IPS-20b (cell line): Measurements from ENCODE around the gene NUDT1.
"Not testable (repeated sequence)": the region's sequence is repeated elsewhere in the genome, so short reads cannot be mapped to it uniquely, and the experiment has no call there.

Experiments
- H3K27ac ChIP-seq: one replicate; pipeline ENCODE4 v1.5.1; 2013; ENCODE audit warnings: low read length
- H3K27me3 ChIP-seq: 2 replicates; pipeline ENCODE4 v1.6.1; 2013; ENCODE audit warnings: mild to moderate bottlenecking, low read length, inconsistent platforms; ENCODE audit not compliant: insufficient read depth
- H3K36me3 ChIP-seq: 2 replicates; pipeline ENCODE4 v1.6.1; 2013; ENCODE audit warnings: low read depth, mild to moderate bottlenecking, inconsistent platforms, low read length, moderate library complexity; ENCODE audit not compliant: insufficient read depth
- H3K4me1 ChIP-seq: 2 replicates; pipeline ENCODE4 v1.6.1; 2013; ENCODE audit warnings: mild to moderate bottlenecking, control low read depth, inconsistent platforms, low read length, moderate library complexity; ENCODE audit not compliant: insufficient read depth
- H3K4me3 ChIP-seq: 2 replicates; pipeline ENCODE4 v1.5.1; 2013; ENCODE audit warnings: mild to moderate bottlenecking, low read length, inconsistent platforms
- H3K9ac ChIP-seq: 2 replicates; pipeline ENCODE4 v1.6.1; 2013; ENCODE audit warnings: low read depth, mild to moderate bottlenecking, inconsistent platforms, low read length, moderate library complexity
- H3K9me3 ChIP-seq: 2 replicates; pipeline ENCODE4 v1.6.1; 2013; ENCODE audit warnings: mild to moderate bottlenecking, low read depth, low read length, inconsistent platforms; ENCODE audit not compliant: insufficient read depth

The NUDT1 gene

GRCh38 chr7:2266911-2267310 lies 24.9 kb downstream of the NUDT1 start:
- Histone ChIP-seq H3K27me3 (no peaks in the 10 kb centered on the region), H3K9ac (no peak overlapping the region), H3K36me3 (peaks cover 24% of the 10 kb centered on the region), H3K27ac (no peak overlapping the region), H3K9me3 (no peaks in the 10 kb centered on the region), H3K4me3 (no peak overlapping the region; the same call in 1 of the 2 replicates), H3K4me1 (peaks cover 12% of the 10 kb centered on the region; the same call in 1 of the 2 replicates)

- not testable (repeated sequence) for H3K27me3 ChIP-seq, H3K9me3 ChIP-seq
- peaks cover 12% of the 10 kb centered on the region; the same call in 1 of the 2 replicates for H3K4me1 ChIP-seq
- peaks cover 12% of the 10 kb centered on the region for H3K36me3 ChIP-seq
- peak overlapping the region; percentile 12; the same call in 1 of the 2 replicates for H3K4me3 ChIP-seq
- peak overlapping the region; percentile 49 for H3K27ac ChIP-seq
- peak overlapping the region; percentile 13; the same call in 1 of the 2 replicates for H3K9ac ChIP-seq
These were observed 27.3 kb downstream of the NUDT1 start for GRCh38 chr7:2269089-2269990.

GRCh38 chr7:2269991-2270460 lies 28.0 kb downstream of the NUDT1 start:
- Histone ChIP-seq H3K36me3 (peaks cover 16% of the 10 kb centered on the region), H3K4me3 (no peak overlapping the region), H3K9ac (peak overlapping the region; percentile 13; the same call in 1 of the 2 replicates), H3K27ac (peak overlapping the region; percentile 71), H3K9me3 (no peaks in the 10 kb centered on the region), H3K4me1 (peaks cover 12% of the 10 kb centered on the region; the same call in 1 of the 2 replicates), H3K27me3 (no peaks in the 10 kb centered on the region)

GRCh38 chr7:2270495-2270894 lies 28.5 kb downstream of the NUDT1 start:
- no peak overlapping the region for H3K9ac ChIP-seq

DNA sequence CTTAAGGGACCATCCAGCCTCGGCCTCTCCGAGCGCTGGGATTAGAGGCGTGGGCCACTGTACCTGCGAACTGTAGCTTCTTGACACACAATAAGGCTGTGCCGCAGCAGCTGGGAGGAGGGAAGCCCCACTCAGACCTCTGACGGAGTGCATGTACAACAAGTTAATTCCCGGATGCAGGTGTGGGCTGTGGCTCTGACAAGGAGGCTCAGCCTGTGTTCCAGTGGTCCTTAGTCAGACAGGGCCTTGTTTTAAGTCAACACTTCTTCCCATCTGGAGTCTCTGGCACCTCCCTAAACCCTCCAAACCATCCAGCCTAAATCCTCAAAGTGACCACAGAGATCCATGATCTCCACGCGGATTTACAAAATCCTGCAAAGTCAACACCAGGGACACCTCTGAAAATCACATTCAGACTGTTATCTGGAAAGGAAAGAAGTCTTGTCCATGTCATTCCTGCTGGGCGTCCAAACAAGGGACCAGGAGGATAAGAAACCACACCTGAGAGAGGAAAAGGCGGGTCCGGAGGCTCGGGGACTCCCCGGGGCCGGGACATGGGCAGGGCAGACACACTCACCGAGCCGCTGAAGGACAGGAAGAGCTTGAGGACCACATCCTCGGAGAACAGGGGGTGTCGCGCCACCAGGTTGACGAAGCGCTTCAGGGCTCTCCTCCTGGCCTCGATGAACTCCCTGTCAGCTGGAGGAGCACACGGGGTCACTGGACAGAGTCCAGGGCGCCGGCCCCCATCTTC lies 29.4 kb downstream of the NUDT1 start:
- Histone ChIP-seq H3K27me3 (no peaks in the 10 kb centered on the region), H3K27ac (no peak overlapping the region), H3K4me3 (no peak overlapping the region), H3K9ac (no peak overlapping the region), H3K9me3 (no peaks in the 10 kb centered on the region), H3K36me3 (peaks cover 18% of the 10 kb centered on the region), H3K4me1 (peaks cover 12% of the 10 kb centered on the region; the same call in 1 of the 2 replicates)

More at GRCh38 chr7:2270495-2270894, 28.5 kb downstream of the NUDT1 start:
- H3K27me3 ChIP-seq = no peaks in the 10 kb centered on the region
- H3K36me3 ChIP-seq = peaks cover 18% of the 10 kb centered on the region
- H3K27ac ChIP-seq = peak overlapping the region; percentile 71
- H3K4me3 ChIP-seq = no peak overlapping the region
- peaks cover 12% of the 10 kb centered on the region; the same call in 1 of the 2 replicates for H3K4me1 ChIP-seq
- no peaks in the 10 kb centered on the region for H3K9me3 ChIP-seq

GRCh38 chr7:2272031-2272430 lies 30.0 kb downstream of the NUDT1 start:
- Histone ChIP-seq H3K9ac (no peak overlapping the region), H3K9me3 (no peaks in the 10 kb centered on the region), H3K36me3 (peaks cover 18% of the 10 kb centered on the region), H3K4me1 (peaks cover 12% of the 10 kb centered on the region; the same call in 1 of the 2 replicates), H3K27ac (no peak overlapping the region), H3K27me3 (no peaks in the 10 kb centered on the region), H3K4me3 (no peak overlapping the region)

GRCh38 chr7:2273866-2274265 lies 31.8 kb downstream of the NUDT1 start:
- no peak overlapping the region for H3K4me3 ChIP-seq
- H3K27me3 ChIP-seq = no peaks in the 10 kb centered on the region
- H3K9ac ChIP-seq = no peak overlapping the region
- no peak overlapping the region for H3K27ac ChIP-seq
- H3K9me3 ChIP-seq = no peaks in the 10 kb centered on the region
- peaks cover 12% of the 10 kb centered on the region; the same call in 1 of the 2 replicates for H3K4me1 ChIP-seq
- peaks cover 22% of the 10 kb centered on the region for H3K36me3 ChIP-seq

DNA sequence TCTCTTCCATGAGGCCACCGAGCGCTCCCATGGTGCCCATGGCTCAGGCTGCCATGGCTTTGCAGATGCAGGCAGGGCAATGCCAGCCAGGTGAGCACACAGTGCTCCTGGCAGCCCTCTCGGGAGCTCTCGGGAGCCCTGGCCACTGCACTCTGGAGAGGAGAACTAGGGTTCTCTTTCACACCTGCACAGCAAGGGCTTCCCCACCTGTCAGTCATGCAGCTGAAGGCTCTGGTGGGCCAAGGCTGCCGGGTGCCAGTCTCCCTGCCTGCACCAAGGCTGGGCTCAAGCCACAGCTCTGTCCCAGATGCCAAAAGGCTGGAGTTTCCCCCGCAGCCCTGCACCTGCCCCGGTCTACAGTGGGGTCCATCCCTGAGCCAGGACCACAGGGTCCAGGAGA lies 32.6 kb downstream of the NUDT1 start:
- Histone ChIP-seq H3K4me1 (peaks cover 12% of the 10 kb centered on the region; the same call in 1 of the 2 replicates), H3K9me3 (no peaks in the 10 kb centered on the region), H3K36me3 (peaks cover 22% of the 10 kb centered on the region), H3K27me3 (no peaks in the 10 kb centered on the region), H3K9ac (no peak overlapping the region), H3K27ac (no peak overlapping the region), H3K4me3 (no peak overlapping the region)

GRCh38 chr7:2275101-2275500 lies 33.1 kb downstream of the NUDT1 start:
- Histone ChIP-seq H3K4me3 (no peak overlapping the region), H3K9ac (no peak overlapping the region), H3K27ac (no peak overlapping the region), H3K36me3 (peaks cover 22% of the 10 kb centered on the region), H3K9me3 (no peaks in the 10 kb centered on the region), H3K27me3 (no peaks in the 10 kb centered on the region), H3K4me1 (peaks cover 8% of the 10 kb centered on the region; the same call in 1 of the 2 replicates)

- Histone ChIP-seq H3K27me3 (no peaks in the 10 kb centered on the region), H3K9me3 (no peaks in the 10 kb centered on the region), H3K36me3 (peaks cover 22% of the 10 kb centered on the region), H3K4me1 (no peaks in the 10 kb centered on the region), H3K27ac (no peak overlapping the region), H3K4me3 (no peak overlapping the region), H3K9ac (no peak overlapping the region)
These were observed 34.1 kb downstream of the NUDT1 start for GRCh38 chr7:2276107-2276506.

DNA sequence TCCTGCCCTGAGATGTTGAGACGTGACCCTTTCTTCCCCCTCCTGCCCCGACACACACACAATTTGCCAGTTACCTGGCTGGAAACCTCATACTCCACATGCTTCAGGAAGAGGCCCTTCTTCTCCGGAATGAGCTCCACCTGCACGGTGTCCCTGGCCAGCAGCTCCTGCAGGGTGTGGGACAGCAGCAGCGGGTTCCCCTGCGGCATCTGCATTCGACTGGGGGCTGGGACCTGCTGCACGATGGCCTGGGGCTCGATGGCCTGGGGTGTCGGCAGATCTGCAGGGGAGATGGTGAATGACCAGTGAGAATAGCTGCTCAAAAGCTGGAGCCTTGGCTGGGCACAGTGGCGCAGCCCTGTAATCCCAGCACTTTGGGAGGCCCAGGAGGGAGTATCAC lies 36.0 kb downstream of the NUDT1 start:
- Histone ChIP-seq H3K4me1 (no peaks in the 10 kb centered on the region), H3K36me3 (peaks cover 17% of the 10 kb centered on the region; the same call in 1 of the 2 replicates), H3K27ac (no peak overlapping the region), H3K9ac (no peak overlapping the region), H3K4me3 (no peak overlapping the region), H3K9me3 (no peaks in the 10 kb centered on the region), H3K27me3 (no peaks in the 10 kb centered on the region)
